Sigmoid colon (tissue), 4 donors: ENCODE results near the gene PPL.

ENCODE experiments used
- CTCF ChIP-seq, 4 experiments: fragments of 450-650 bp in 3 of 4; fragments of 200-600 bp in 1 of 4; IDR thresholded peaks; one replicate each; pipeline ENCODE4 v1.5.1; 2016 to 2019; ENCODE audit warnings: antibody characterized with exemption in 4 of 4, mild to moderate bottlenecking in 3 of 4, moderate library complexity in 2 of 4
- POLR2A ChIP-seq, 2 donors: fragments of 450-650 bp; IDR thresholded peaks; one replicate each; pipeline ENCODE4 v1.6.1; 2016; ENCODE audit warnings: antibody characterized with exemption in 2 of 2, mild to moderate bottlenecking in 2 of 2, moderate library complexity in 2 of 2
- POLR2AphosphoS5 ChIP-seq, 4 donors: sonication (generic); formaldehyde crosslinking; IDR thresholded peaks; one replicate each; pipeline ENCODE4 v1.6.1; 2017; ENCODE audit warnings: antibody characterized with exemption in 4 of 4

- TF ChIP-seq CTCF (IDR thresholded peaks at IDR 0.05), result no peak
- TF ChIP-seq POLR2A (IDR thresholded peaks at IDR 0.05), result no peak
- TF ChIP-seq POLR2AphosphoS5 (IDR thresholded peaks at IDR 0.05), result no peak
Measured at GRCh38 chr16:4847774-4848587, 89.0 kb downstream of the PPL start.
